Adrenal gland (tissue), 12 donors: Measurements from ENCODE around the gene CASP10. TPM values are rescaled to one million over a fixed set of nuclear protein-coding genes. Genes with fewer than 3 reads are reported as not detected.

Experiments
- DNase-seq, 7 donors: peaks; one replicate each; pipeline ENCODE4 v3.0.0-alpha.2; 2019 to 2020
- H3K27ac ChIP-seq, 5 donors: fragments of 200-600 bp; sonication (generic) in 4 of 5; 1 replicate in 3 of 5; 2 replicates in 2 of 5; pipeline versions ENCODE4 v1.5.1 to v1.8.0; 2016 to 2020; ENCODE audit warnings: mild to moderate bottlenecking in 1 of 5
- H3K27me3 ChIP-seq: fragments of 200-600 bp; 2 replicates; pipeline ENCODE4 v1.8.0; 2021
- H3K36me3 ChIP-seq, 2 donors: fragments of 200-600 bp; replicated peaks in 1 of 2; 1 replicate in 1 of 2; 2 replicates in 1 of 2; pipeline versions ENCODE4 v1.5.1 to v1.8.0; 2018 to 2022
- H3K4me1 ChIP-seq, 2 donors: fragments of 200-600 bp; replicated peaks in 1 of 2; 1 replicate in 1 of 2; 2 replicates in 1 of 2; pipeline versions ENCODE4 v1.5.1 to v1.8.0; 2018 to 2021
- H3K4me3 ChIP-seq, 4 donors: fragments of 200-600 bp; sonication (generic) in 3 of 4; one replicate each; pipeline ENCODE4 v1.5.1; 2016 to 2018
- H3K9me3 ChIP-seq, 3 donors: fragments of 200-600 bp; sonication (generic) in 1 of 3; replicated peaks in 1 of 3; 1 replicate in 2 of 3; 2 replicates in 1 of 3; pipeline versions ENCODE4 v1.5.1 to v1.8.0; 2016 to 2021
- CTCF ChIP-seq, 6 experiments: fragments of 450-650 bp in 4 of 6; fragments of 200-600 bp in 2 of 6; sonication (generic) in 1 of 6; IDR thresholded peaks; 1 replicate in 5 of 6; 2 replicates in 1 of 6; pipeline versions ENCODE4 v1.5.1 to v1.8.0; 2016 to 2021; ENCODE audit warnings: antibody characterized with exemption in 6 of 6, mild to moderate bottlenecking in 2 of 6, moderate library complexity in 1 of 6
- POLR2A ChIP-seq, 2 donors: fragments of 450-650 bp; IDR thresholded peaks; one replicate each; pipeline ENCODE4 v1.6.1; 2017; ENCODE audit warnings: antibody characterized with exemption in 2 of 2, mild to moderate bottlenecking in 2 of 2, moderate library complexity in 1 of 2
- WGBS, 4 donors: extraction: QIAGEN DNeasy Blood & Tissue Kit in 2 of 4; methylation state at CpG; one replicate each; pipeline versions ENCODE4 v1.1.5 to v1.1.7; 2013 to 2017; 5-methylcytosine and 5-hydroxymethylcytosine counted together
- intact Hi-C, 2 donors: fragments of 100-400 bp; cut with DNase I; formaldehyde crosslinking; loops; one replicate each; pipeline versions ENCODE4 v1.14.1 to v1.15.0; 2022 to 2023
- polyA plus RNA-seq, 3 donors: library from polyadenylated mRNA; stranded (reverse); fragments of 200-250 nt in 2 of 3; fragments of 350-450 nt in 1 of 3; fragmentation: Illumina TruSeq in 1 of 3; extraction: RNeasy Lipid Tissue Mini Kit (QIAGEN cat#74804) in 1 of 3; gene quantifications; one replicate each; pipeline ENCODE4 v1.2.3, GENCODE V29; 2013 to 2014
- total RNA-seq, 9 donors: library from RNA; depleted of rRNA in 4 of 9; stranded (reverse); fragments of >200 nt in 4 of 9; fragments of 120-200 nt in 1 of 9; fragmentation: NEBNext Ultra II Directional in 1 of 9; extraction: Animal tissue kit (Norgen Biotek cat#: 25700) in 1 of 9; gene quantifications; one replicate each; pipeline versions ENCODE4 v1.1.0 to v1.2.4, GENCODE V29; 2013 to 2023
- donor health status: healthy with polysubstance abuse.
- donor health status: Bipolar disorder and iron deficiency.
- donor health status: DM: yes; HTN: yes; CAD: no.
- donor health status: DM: no; HTN: no; CAD: no.
- donor health status: DM: no; HTN: no; CAD: no.
- donor health status: DM: yes; HTN: yes; CAD: no.

CASP10 gene
- total and polyA plus RNA-seq, 12 donors, result 2.5 to 12.8 (median 5.2) TPM

DNA sequence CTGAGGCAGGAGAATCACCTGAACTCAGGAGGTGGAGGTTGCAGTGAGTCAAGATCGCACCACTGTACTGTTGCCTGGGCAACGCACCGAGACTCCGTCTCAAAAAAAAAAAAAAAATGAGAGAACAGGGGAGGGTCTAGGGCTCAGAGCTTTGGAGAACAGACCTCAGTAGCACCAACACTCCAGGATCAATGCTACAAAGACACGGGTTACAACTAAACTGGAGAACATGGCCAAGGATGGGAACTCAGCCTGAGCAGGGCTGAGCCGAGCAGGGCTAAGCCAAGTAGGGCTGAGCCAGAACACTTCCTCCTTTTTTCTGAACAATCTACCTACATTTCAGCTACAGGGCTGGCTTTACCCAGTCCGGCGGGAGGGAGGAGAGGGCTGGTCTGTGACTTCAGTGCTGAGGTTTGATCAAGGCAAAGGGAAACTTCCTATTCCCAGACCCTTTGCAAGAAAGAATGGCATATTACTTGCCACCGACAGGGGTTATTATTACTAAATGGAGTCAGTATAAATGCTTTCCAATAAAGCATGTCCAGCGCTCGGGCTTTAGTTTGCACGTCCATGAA is 74.5 kb downstream of the CASP10 start:
- H3K4me1 ChIP-seq, result peaks cover 21 to 41% of the 10 kb centered on the region in 2 donors
- TF ChIP-seq POLR2A (IDR thresholded peaks at IDR 0.05), result no peak
- peak in 1 of 6 experiments; percentile 6 for TF ChIP-seq CTCF (IDR thresholded peaks at IDR 0.05)
- no peaks in the 10 kb centered on the region for H3K27me3 ChIP-seq
- H3K4me3 ChIP-seq, result peak overlapping the region in 2 of 4 donors; percentile 54 to 60
- peak in 5 of 7 donors; percentile 29 to 44 (median 36) for DNase-seq
- peak overlapping the region; percentile 74 to 93 (median 88) for H3K27ac ChIP-seq
- H3K9me3 ChIP-seq, result no peaks in the 10 kb centered on the region
- no peaks in the 10 kb centered on the region for H3K36me3 ChIP-seq
- intact Hi-C loops, result no loop called here
- 16 to 27% (median 17%) methylated on average over 10 to 12 of the region's 12 CpGs for WGBS, 4 donors

DNA sequence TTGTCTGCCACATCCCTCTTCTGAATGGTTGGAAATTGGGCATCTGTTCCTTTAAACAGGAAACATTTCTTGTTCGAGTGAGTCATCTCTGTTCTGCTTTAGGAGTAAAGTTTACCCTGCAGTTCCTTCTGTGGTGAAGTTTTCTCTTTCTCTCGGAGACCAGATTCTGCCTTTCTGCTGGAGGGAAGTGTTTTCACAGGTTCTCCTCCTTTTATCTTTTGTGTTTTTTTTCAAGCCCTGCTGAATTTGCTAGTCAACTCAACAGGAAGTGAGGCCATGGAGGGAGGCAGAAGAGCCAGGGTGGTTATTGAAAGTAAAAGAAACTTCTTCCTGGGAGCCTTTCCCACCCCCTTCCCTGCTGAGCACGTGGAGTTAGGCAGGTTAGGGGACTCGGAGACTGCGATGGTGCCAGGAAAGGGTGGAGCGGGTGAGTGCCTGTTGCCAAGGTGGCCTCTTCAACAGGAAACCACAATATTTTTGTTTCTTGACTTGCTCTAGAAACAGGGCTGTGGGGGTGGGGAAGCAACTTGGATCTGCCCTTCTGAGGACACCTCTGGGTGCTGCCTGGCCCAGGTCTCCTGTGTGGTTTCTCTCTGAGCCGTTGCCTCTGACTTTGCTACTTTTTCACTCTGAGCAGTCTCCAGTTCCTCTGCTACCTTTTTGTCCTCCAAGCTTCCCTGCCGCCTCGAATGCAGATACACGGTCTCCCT is 75.2 kb downstream of the CASP10 start:
- Histone ChIP-seq H3K9me3 (no peaks in the 10 kb centered on the region), H3K4me3 (peak overlapping the region; percentile 17 to 84 (median 57)), H3K27me3 (no peaks in the 10 kb centered on the region), H3K27ac (peak overlapping the region; percentile 74 to 93 (median 88)), H3K36me3 (no peaks in the 10 kb centered on the region), H3K4me1 (peaks cover 21 to 43% of the 10 kb centered on the region in 2 donors)
- intact Hi-C loops, result no loop called here
- WGBS, 4 donors, result 1% methylated on average over 9 to 10 of the region's 10 CpGs
- TF ChIP-seq CTCF (IDR thresholded peaks at IDR 0.05) (peak in 2 of 6 experiments; percentile 9 to 14), POLR2A (IDR thresholded peaks at IDR 0.05) (peak in 1 of 2 donors; percentile 64)
- peak; percentile 55 to 79 (median 71) for DNase-seq

DNA sequence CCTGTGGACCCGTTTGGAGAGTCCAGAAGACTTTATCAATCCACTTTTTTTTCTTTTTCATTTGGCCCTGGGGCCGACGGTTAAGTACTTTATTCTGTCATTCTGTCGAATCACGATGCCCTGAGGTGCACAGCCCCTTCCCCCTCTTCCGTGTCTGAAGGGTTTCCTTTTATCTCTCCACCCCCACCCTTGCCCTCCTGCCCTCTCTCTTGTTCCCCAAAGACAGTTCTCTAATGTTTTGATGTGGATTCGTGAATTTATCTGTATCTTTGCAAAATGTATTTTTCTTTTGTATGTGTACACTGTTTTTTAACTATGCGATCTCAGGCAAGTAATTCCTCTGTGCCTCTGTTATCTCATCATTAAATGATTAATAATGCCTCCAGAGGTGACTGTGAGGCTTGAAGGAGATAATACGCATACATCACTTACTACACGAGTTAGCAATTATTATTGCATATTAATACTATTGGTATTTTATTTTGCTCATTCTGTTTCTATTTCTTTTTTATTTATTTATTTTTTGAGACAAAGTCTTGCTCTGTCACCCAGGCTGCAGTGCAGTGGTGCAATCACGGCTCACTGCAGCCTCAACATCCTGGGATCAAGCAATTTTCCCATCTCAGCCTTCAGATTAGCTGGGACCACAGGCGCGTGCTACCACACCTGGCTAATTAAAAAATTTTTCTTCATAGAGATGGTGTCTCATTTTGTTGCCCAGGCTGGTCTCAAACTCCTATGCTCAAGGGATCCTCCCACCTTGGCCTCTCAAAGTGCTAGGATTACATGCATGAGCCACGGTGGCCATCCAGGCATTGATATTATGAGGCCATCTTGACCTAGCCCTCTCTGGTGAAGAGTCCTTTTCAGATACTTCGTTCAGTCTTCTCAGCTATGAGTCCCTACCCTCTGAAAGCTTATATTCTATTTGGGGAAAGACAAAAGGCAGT is 76.0 kb downstream of the CASP10 start:
- DNase-seq, result no peak
- no peaks in the 10 kb centered on the region for H3K9me3 ChIP-seq
- H3K4me3 ChIP-seq, result peak overlapping the region; percentile 17 to 84 (median 57)
- H3K27me3 ChIP-seq, result no peaks in the 10 kb centered on the region
- 25 to 27% (median 25%) methylated on average over 15 of the region's 15 CpGs for WGBS, 4 donors
- H3K4me1 ChIP-seq, result peaks cover 25 to 43% of the 10 kb centered on the region in 2 donors
- intact Hi-C loops, result no loop called here
- H3K36me3 ChIP-seq, result no peaks in the 10 kb centered on the region
- TF ChIP-seq POLR2A (IDR thresholded peaks at IDR 0.05), result no peak
- no peak for TF ChIP-seq CTCF (IDR thresholded peaks at IDR 0.05)
- H3K27ac ChIP-seq, result peak overlapping the region; percentile 74 to 93 (median 88)
